IPS DF 6.9 (cell line): Measurements from ENCODE around the gene SEMA6B.

ENCODE experiments used
- DNase-seq: peaks from one replicate; pipeline ENCODE4 v3.0.0-alpha.2; 2013; ENCODE audit warnings: low read depth, low spot score
- H3K27ac ChIP-seq: one replicate; pipeline ENCODE4 v1.5.1; 2013; ENCODE audit warnings: low read length, control low read depth
- H3K27me3 ChIP-seq: 2 replicates; pipeline ENCODE4 v1.6.1; 2013; ENCODE audit warnings: mild to moderate bottlenecking, low read length; ENCODE audit not compliant: control insufficient read depth, insufficient read depth
- H3K36me3 ChIP-seq: 2 replicates; pipeline ENCODE4 v1.6.1; 2013; ENCODE audit warnings: low read length; ENCODE audit not compliant: control insufficient read depth, insufficient read depth
- H3K4me1 ChIP-seq: 2 replicates; pipeline ENCODE4 v1.6.1; 2013; ENCODE audit warnings: low read length; ENCODE audit not compliant: control insufficient read depth, insufficient read depth
- H3K4me3 ChIP-seq: 2 replicates; pipeline ENCODE4 v1.5.1; 2013; ENCODE audit warnings: mild to moderate bottlenecking, low read length
- H3K9me3 ChIP-seq: 2 replicates; pipeline ENCODE4 v1.6.1; 2013; ENCODE audit warnings: low read length, inconsistent platforms; ENCODE audit not compliant: control insufficient read depth, insufficient read depth
- WGBS: extraction: QIAGEN DNeasy Blood & Tissue Kit; methylation state at CpG from one replicate; pipeline ENCODE4 v1.1.7; 2013; ENCODE audit warnings: mixed read lengths, missing lambda C conversion rate; ENCODE audit not compliant: insufficient read length, insufficient coverage; 5-methylcytosine and 5-hydroxymethylcytosine counted together

The SEMA6B gene

GRCh38 chr19:4559569-4559968 is at the start of gene SEMA6B:
Gene SEMA6B (minus strand): TSS chr19:4559684. CDS start chr19:4558457, 1,227 bp downstream.
- Histone ChIP-seq H3K4me1 (peaks cover 6% of the 10 kb centered on the region; the same call in 1 of the 2 replicates), H3K27ac (no peak within 1 kb of the TSS), H3K9me3 (no peaks in the 10 kb centered on the region), H3K27me3 (no peaks in the 10 kb centered on the region), H3K4me3 (no peak within 1 kb of the TSS), H3K36me3 (peaks cover 5% of the 10 kb centered on the region; the same call in 1 of the 2 replicates)
- no CpG with 5 or more reads among the region's 13 CpGs for WGBS
- DNase-seq = no peak

GRCh38 chr19:4606921-4607678 is 47.6 kb upstream of the SEMA6B start:
- peak overlapping the region; percentile 2; the same call in 1 of the 2 replicates for H3K4me3 ChIP-seq
- no peaks in the 10 kb centered on the region for H3K27me3 ChIP-seq
- no peak for DNase-seq
- no CpG with 5 or more reads among the region's 35 CpGs for WGBS
- H3K36me3 ChIP-seq = no peaks in the 10 kb centered on the region
- peaks cover 2% of the 10 kb centered on the region; the same call in 1 of the 2 replicates for H3K4me1 ChIP-seq
- no peak overlapping the region for H3K27ac ChIP-seq
- no peaks in the 10 kb centered on the region for H3K9me3 ChIP-seq

GRCh38 chr19:4606181-4606580 is 46.7 kb upstream of the SEMA6B start:
- H3K9me3 ChIP-seq = no peaks in the 10 kb centered on the region
- no peak overlapping the region for H3K4me3 ChIP-seq
- no peaks in the 10 kb centered on the region for H3K36me3 ChIP-seq
- no CpG with 5 or more reads among the region's 5 CpGs for WGBS
- no peak overlapping the region for H3K27ac ChIP-seq
- H3K27me3 ChIP-seq = no peaks in the 10 kb centered on the region
- no peak for DNase-seq
- H3K4me1 ChIP-seq = peaks cover 2% of the 10 kb centered on the region; the same call in 1 of the 2 replicates

- no peak overlapping the region for H3K27ac ChIP-seq
- H3K27me3 ChIP-seq = no peaks in the 10 kb centered on the region
- DNase-seq = no peak
- no peaks in the 10 kb centered on the region for H3K36me3 ChIP-seq
- H3K4me3 ChIP-seq = no peak overlapping the region
- peaks cover 2% of the 10 kb centered on the region; the same call in 1 of the 2 replicates for H3K4me1 ChIP-seq
- H3K9me3 ChIP-seq = no peaks in the 10 kb centered on the region
- WGBS = no CpG with 5 or more reads among the region's 6 CpGs
Measured at GRCh38 chr19:4604912-4605311, 45.4 kb upstream of the SEMA6B start.

GRCh38 chr19:4602915-4603314 is 43.4 kb upstream of the SEMA6B start:
- WGBS = 100% methylated on average over 1 of the region's 1 CpG
- no peak for DNase-seq
- peaks cover 2% of the 10 kb centered on the region; the same call in 1 of the 2 replicates for H3K4me1 ChIP-seq
- H3K36me3 ChIP-seq = no peaks in the 10 kb centered on the region
- no peak overlapping the region for H3K4me3 ChIP-seq
- H3K27me3 ChIP-seq = no peaks in the 10 kb centered on the region
- H3K27ac ChIP-seq = no peak overlapping the region
- H3K9me3 ChIP-seq = no peaks in the 10 kb centered on the region

- Histone ChIP-seq H3K4me3 (no peak overlapping the region), H3K9me3 (no peaks in the 10 kb centered on the region), H3K36me3 (no peaks in the 10 kb centered on the region), H3K27ac (no peak overlapping the region), H3K27me3 (no peaks in the 10 kb centered on the region), H3K4me1 (peaks cover 2% of the 10 kb centered on the region; the same call in 1 of the 2 replicates)
- WGBS = 100% methylated on average over 5 of the region's 5 CpGs
- DNase-seq = no peak
Measured at GRCh38 chr19:4602173-4602788, 42.8 kb upstream of the SEMA6B start.

GRCh38 chr19:4600893-4601292 is 41.4 kb upstream of the SEMA6B start:
- no CpG with 5 or more reads among the region's 5 CpGs for WGBS
- DNase-seq = no peak
- no peaks in the 10 kb centered on the region for H3K9me3 ChIP-seq
- H3K27me3 ChIP-seq = no peaks in the 10 kb centered on the region
- H3K4me3 ChIP-seq = no peak overlapping the region
- H3K27ac ChIP-seq = no peak overlapping the region
- 0 out of 2 replicates have a peak, but pooled peaks cover 1% of the 10 kb centered on the region for H3K4me1 ChIP-seq
- H3K36me3 ChIP-seq = no peaks in the 10 kb centered on the region

GRCh38 chr19:4600082-4600481 is 40.6 kb upstream of the SEMA6B start:
- Histone ChIP-seq H3K27ac (no peak overlapping the region), H3K4me3 (no peak overlapping the region), H3K4me1 (0 out of 2 replicates have a peak, but pooled peaks cover 1% of the 10 kb centered on the region), H3K27me3 (no peaks in the 10 kb centered on the region), H3K36me3 (no peaks in the 10 kb centered on the region), H3K9me3 (no peaks in the 10 kb centered on the region)
- no peak for DNase-seq
- WGBS = no CpG with 5 or more reads among the region's 10 CpGs

- no peaks in the 10 kb centered on the region for H3K36me3 ChIP-seq
- WGBS = no CpG with 5 or more reads among the region's 17 CpGs
- 0 out of 2 replicates have a peak, but pooled peaks cover 1% of the 10 kb centered on the region for H3K4me1 ChIP-seq
- no peaks in the 10 kb centered on the region for H3K27me3 ChIP-seq
- DNase-seq = no peak
- no peak overlapping the region for H3K27ac ChIP-seq
- no peaks in the 10 kb centered on the region for H3K9me3 ChIP-seq
- peak overlapping the region; percentile 27; the same call in 1 of the 2 replicates for H3K4me3 ChIP-seq
Measured at GRCh38 chr19:4598712-4599111, 39.2 kb upstream of the SEMA6B start.

GRCh38 chr19:4597975-4598671 is 38.6 kb upstream of the SEMA6B start:
- no peak overlapping the region for H3K27ac ChIP-seq
- H3K36me3 ChIP-seq = no peaks in the 10 kb centered on the region
- H3K4me3 ChIP-seq = peak overlapping the region; percentile 28; the same call in 1 of the 2 replicates
- no peaks in the 10 kb centered on the region for H3K9me3 ChIP-seq
- H3K4me1 ChIP-seq = 0 out of 2 replicates have a peak, but pooled peaks cover 1% of the 10 kb centered on the region
- no CpG with 5 or more reads among the region's 32 CpGs for WGBS
- H3K27me3 ChIP-seq = no peaks in the 10 kb centered on the region
- no peak for DNase-seq
